ENCODE measurements around the gene AGPAT1. TPM values are rescaled to one million over a fixed set of nuclear protein-coding genes. Genes with fewer than 3 reads are reported as not detected.

The AGPAT1 gene
- total and polyA plus RNA-seq, 2 experiments from 2014 or later: 39.7 to 71.2 TPM

GRCh38 chr6:32222333-32223230, 46.7 kb upstream of the AGPAT1 start:
- no peaks in the 10 kb centered on the region for H3K27me3 ChIP-seq (replicated peaks; ENCODE audit: insufficient read depth)
- no peaks in the 10 kb centered on the region for H3K9me2 ChIP-seq (ENCODE audit: insufficient read depth)
- no peaks in the 10 kb centered on the region for H3K4me1 ChIP-seq (ENCODE audit: insufficient read depth)
- no peaks in the 10 kb centered on the region for H4K20me1 ChIP-seq (ENCODE audit: insufficient read depth)
- no peak overlapping the region for H3K4me2 ChIP-seq (ENCODE audit: unreplicated experiment)
- no peaks in the 10 kb centered on the region for H3K36me3 ChIP-seq (ENCODE audit: low read depth)
- TF ChIP-seq EZH2 (IDR thresholded peaks at IDR 0.05; ENCODE audit: insufficient read depth, poor library complexity, severe bottlenecking) (no peak), EZH2phosphoT487 (IDR thresholded peaks at IDR 0.05; ENCODE audit: insufficient read depth, low read depth) (no peak)
- H3K9me3 ChIP-seq (ENCODE audit: low read depth): no peaks in the 10 kb centered on the region
- H3K79me2 ChIP-seq (ENCODE audit: insufficient read depth): no peaks in the 10 kb centered on the region
- in situ Hi-C loops (cut with MboI): no loop called here
- no peak overlapping the region for H3K9ac ChIP-seq
- 69 to 74% methylated on average over 8 of the region's 8 CpGs for WGBS, 2 experiments (ENCODE audit: low coverage in 1 of 2, low lambda C conversion rate in 2 of 2, missing lambda C conversion rate in 2 of 2)
- H3K4me3 ChIP-seq: no peak overlapping the region
- no peaks in the 10 kb centered on the region for H3F3A ChIP-seq (ENCODE audit: insufficient read depth)
- no peak overlapping the region for H3K27ac ChIP-seq
- no peak for DNase-seq
- H2AFZ ChIP-seq: no peak overlapping the region

GRCh38 chr6:32220021-32220420, 44.1 kb upstream of the AGPAT1 start:
- H3K79me2 ChIP-seq (ENCODE audit: insufficient read depth): no peaks in the 10 kb centered on the region
- no peak overlapping the region for H3K4me2 ChIP-seq (ENCODE audit: unreplicated experiment)
- H2AFZ ChIP-seq: no peak overlapping the region
- no peak overlapping the region for H3K4me3 ChIP-seq
- H3K27ac ChIP-seq: no peak overlapping the region
- H3K27me3 ChIP-seq (replicated peaks; ENCODE audit: insufficient read depth): no peaks in the 10 kb centered on the region
- no peaks in the 10 kb centered on the region for H3K4me1 ChIP-seq (ENCODE audit: insufficient read depth)
- 33 to 42% methylated on average over 4 of the region's 4 CpGs for WGBS, 2 experiments (ENCODE audit: low coverage in 1 of 2, low lambda C conversion rate in 2 of 2, missing lambda C conversion rate in 2 of 2)
- no peak for TF ChIP-seq EZH2phosphoT487 (IDR thresholded peaks at IDR 0.05; ENCODE audit: insufficient read depth, low read depth)
- TF ChIP-seq EZH2 (IDR thresholded peaks at IDR 0.05; ENCODE audit: insufficient read depth, poor library complexity, severe bottlenecking): no peak
- no peaks in the 10 kb centered on the region for H3K9me3 ChIP-seq (ENCODE audit: low read depth)
- in situ Hi-C loops (cut with MboI): no loop called here
- H4K20me1 ChIP-seq (ENCODE audit: insufficient read depth): no peaks in the 10 kb centered on the region
- H3F3A ChIP-seq (ENCODE audit: insufficient read depth): no peaks in the 10 kb centered on the region
- DNase-seq: no peak
- no peak overlapping the region for H3K9ac ChIP-seq
- no peaks in the 10 kb centered on the region for H3K9me2 ChIP-seq (ENCODE audit: insufficient read depth)
- no peaks in the 10 kb centered on the region for H3K36me3 ChIP-seq (ENCODE audit: low read depth)

DNA sequence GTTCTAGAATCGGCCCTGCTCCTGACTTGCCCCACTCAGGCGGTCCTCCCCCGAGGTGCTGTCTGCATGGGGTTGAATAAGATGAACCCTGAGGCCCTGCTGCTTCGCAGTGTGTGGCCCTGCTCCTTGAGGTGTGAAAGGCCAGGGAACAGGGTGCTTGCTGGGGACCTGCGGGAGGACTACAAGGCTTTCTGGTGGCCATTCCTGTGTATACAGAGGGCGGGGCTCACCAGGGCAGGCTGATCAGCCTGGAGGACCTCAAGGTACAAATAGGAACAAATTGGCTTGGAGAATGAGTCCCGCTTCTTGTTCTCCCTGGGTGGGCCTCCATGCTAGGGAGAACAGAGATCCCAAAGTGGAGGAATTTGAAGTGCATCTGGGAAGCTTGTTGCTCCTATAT, 42.3 kb upstream of the AGPAT1 start:
- Histone ChIP-seq H3K9me3 (ENCODE audit: low read depth) (no peaks in the 10 kb centered on the region), H3K4me2 (ENCODE audit: unreplicated experiment) (no peak overlapping the region), H3K27ac (no peak overlapping the region), H2AFZ (no peak overlapping the region), H4K20me1 (ENCODE audit: insufficient read depth) (no peaks in the 10 kb centered on the region), H3K79me2 (ENCODE audit: insufficient read depth) (no peaks in the 10 kb centered on the region), H3K9ac (no peak overlapping the region), H3K27me3 (replicated peaks; ENCODE audit: insufficient read depth) (no peaks in the 10 kb centered on the region), H3K9me2 (ENCODE audit: insufficient read depth) (no peaks in the 10 kb centered on the region), H3K4me3 (no peak overlapping the region), H3F3A (ENCODE audit: insufficient read depth) (no peaks in the 10 kb centered on the region), H3K4me1 (ENCODE audit: insufficient read depth) (no peaks in the 10 kb centered on the region), H3K36me3 (ENCODE audit: low read depth) (no peaks in the 10 kb centered on the region)
- 53% methylated on average over 7 of the region's 7 CpGs for WGBS, 2 experiments (ENCODE audit: low coverage in 1 of 2, low lambda C conversion rate in 2 of 2, missing lambda C conversion rate in 2 of 2)
- in situ Hi-C loops (cut with MboI): no loop called here
- no peak for TF ChIP-seq EZH2 (IDR thresholded peaks at IDR 0.05; ENCODE audit: insufficient read depth, poor library complexity, severe bottlenecking)
- TF ChIP-seq EZH2phosphoT487 (IDR thresholded peaks at IDR 0.05; ENCODE audit: insufficient read depth, low read depth): no peak
- no peak for DNase-seq

GRCh38 chr6:32216998-32217397, 41.1 kb upstream of the AGPAT1 start:
- Histone ChIP-seq H3K4me2 (ENCODE audit: unreplicated experiment) (no peak overlapping the region), H3K9me2 (ENCODE audit: insufficient read depth) (no peaks in the 10 kb centered on the region), H4K20me1 (ENCODE audit: insufficient read depth) (no peaks in the 10 kb centered on the region), H3K27me3 (replicated peaks; ENCODE audit: insufficient read depth) (no peaks in the 10 kb centered on the region), H3K27ac (no peak overlapping the region), H3F3A (ENCODE audit: insufficient read depth) (no peaks in the 10 kb centered on the region), H3K9me3 (ENCODE audit: low read depth) (no peaks in the 10 kb centered on the region), H2AFZ (no peak overlapping the region), H3K9ac (no peak overlapping the region), H3K4me3 (no peak overlapping the region), H3K4me1 (ENCODE audit: insufficient read depth) (no peaks in the 10 kb centered on the region), H3K79me2 (ENCODE audit: insufficient read depth) (no peaks in the 10 kb centered on the region), H3K36me3 (ENCODE audit: low read depth) (no peaks in the 10 kb centered on the region)
- in situ Hi-C loops (cut with MboI): no loop called here
- DNase-seq: no peak
- no peak for TF ChIP-seq EZH2phosphoT487 (IDR thresholded peaks at IDR 0.05; ENCODE audit: insufficient read depth, low read depth)
- no peak for TF ChIP-seq EZH2 (IDR thresholded peaks at IDR 0.05; ENCODE audit: insufficient read depth, poor library complexity, severe bottlenecking)
- 70 to 72% methylated on average over 11 of the region's 11 CpGs for WGBS, 2 experiments (ENCODE audit: low coverage in 1 of 2, low lambda C conversion rate in 2 of 2, missing lambda C conversion rate in 2 of 2)

All from GM23248 (cell line).